GM18858 (cell line): ENCODE results near the gene SNX18.
"Not testable (repeated sequence)": the region's sequence is repeated elsewhere in the genome, so short reads cannot be mapped to it uniquely, and the experiment has no call there.

Source experiments
- ATAC-seq: cut with Tn5 transposase; IDR thresholded peaks from one replicate; pipeline ENCODE4 v1.9.1; 2021; ENCODE audit not compliant: unreplicated experiment

The SNX18 gene

GRCh38 chr5:54518818-54519508 is 1.4 kb downstream of the SNX18 start:
- no peak for ATAC-seq

DNA sequence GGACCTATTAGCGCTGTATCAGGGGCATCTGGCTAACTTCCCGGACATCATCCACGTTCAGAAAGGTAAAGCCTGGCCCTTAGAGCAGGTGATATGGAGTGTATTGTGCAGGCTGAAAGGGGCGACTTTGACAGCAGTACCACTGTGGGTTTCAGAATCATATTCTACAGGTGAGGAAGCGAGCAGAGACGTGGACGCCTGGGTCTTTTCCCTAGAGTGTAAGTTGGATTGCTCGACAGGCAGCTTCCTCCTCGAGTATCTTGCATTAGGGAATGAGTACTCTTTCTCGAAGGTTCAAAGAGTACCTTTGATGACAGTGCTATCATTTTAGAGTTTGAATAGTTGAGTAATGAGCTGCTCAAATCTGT is 1.9 kb downstream of the SNX18 start:
- no peak for ATAC-seq

DNA sequence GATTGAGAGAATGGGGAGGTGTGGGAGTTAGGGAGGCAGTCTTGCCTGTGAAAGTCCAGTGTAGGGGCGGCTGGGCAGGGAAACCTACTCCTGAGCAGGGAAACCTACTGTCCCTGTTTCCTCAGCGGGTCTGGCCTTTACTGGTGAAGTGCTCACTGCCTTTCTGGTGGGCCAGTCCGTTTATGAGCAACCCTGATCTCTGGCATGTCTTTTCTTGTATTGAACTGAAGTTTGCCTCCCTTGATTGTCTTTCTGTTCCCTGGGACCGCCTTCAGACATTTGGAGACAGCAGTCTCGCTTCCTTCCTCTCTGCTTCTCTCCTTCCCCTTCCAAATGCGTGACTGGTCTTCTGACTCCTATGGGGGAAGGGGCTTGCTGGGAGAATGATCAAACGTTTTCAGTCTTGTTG is 2.9 kb downstream of the SNX18 start:
- ATAC-seq = no peak

GRCh38 chr5:54520940-54521339 is 3.4 kb downstream of the SNX18 start:
- no peak for ATAC-seq

DNA sequence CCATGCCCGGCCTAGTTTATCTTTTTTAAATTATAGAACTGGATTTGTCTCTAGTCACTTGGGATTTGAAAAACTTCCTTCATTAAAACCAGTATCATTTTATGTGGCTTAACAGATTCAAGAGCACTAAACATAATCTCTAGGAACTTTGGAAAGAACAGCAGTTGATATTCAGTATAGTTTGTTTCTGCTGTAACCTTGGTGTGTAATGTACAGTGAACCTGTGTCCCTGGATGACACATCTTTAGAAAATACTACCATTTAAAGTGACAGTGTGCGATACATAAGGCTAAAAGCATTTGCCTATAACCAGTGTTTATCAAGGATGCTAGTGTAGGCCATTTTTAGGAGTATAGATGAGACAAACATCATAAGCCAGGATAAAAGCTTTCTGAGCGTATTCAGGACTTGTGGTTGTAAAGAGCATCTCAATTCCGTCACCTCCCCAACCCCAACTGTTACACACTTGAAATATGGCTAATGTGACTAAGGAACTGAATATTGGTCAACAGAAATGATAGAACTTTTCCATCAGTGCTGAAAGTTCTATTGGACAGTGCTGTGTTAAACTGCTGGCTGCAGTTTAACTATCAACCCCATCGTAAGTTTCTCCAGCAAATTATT is 4.4 kb downstream of the SNX18 start:
- no peak for ATAC-seq

DNA sequence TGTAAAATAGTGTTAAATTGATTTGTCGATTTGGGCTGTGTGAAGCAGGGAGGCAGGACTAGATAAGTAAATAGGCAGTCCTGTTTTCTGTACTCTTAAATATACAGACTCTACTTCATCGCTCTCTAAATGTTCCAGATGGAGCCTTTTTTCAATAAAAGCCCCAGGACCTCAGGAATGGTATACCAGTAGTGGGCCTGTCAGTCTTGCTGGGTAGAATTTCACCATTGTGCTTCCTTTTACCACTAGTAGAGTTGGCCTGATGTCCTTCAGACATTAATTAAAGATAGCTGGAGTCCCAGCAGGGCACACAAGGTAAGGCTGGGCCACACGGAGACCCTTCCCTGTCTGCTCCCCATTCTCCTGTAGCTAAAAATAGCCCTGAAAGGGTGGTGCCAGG is 6.0 kb downstream of the SNX18 start:
- no peak for ATAC-seq

- ATAC-seq = no peak
These were observed 6.5 kb downstream of the SNX18 start for GRCh38 chr5:54524082-54524481.

DNA sequence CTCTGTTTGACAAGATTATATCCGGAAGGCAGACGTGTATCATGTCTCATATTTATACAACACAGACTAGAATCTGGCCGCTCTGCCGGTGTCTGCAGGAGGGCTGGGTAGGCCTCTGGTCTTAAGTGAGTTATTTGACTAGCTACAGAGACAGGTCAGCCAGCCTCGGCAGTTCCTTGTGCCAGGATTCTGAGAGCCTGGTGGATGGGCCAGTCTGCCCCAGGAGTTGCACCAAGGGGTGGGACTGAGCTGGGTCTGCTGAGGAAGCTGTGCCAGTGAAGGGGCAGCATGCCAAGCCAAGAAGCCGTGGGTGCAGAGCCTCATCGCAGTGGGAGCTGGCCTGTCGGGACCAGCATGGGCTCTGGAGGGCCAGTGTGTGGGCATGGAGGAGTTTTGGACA is 7.1 kb downstream of the SNX18 start:
- no peak for ATAC-seq

- no peak for ATAC-seq
These were observed 7.7 kb downstream of the SNX18 start for GRCh38 chr5:54525261-54525660.

- no peak for ATAC-seq
These were observed 8.1 kb downstream of the SNX18 start for GRCh38 chr5:54525692-54526091.

DNA sequence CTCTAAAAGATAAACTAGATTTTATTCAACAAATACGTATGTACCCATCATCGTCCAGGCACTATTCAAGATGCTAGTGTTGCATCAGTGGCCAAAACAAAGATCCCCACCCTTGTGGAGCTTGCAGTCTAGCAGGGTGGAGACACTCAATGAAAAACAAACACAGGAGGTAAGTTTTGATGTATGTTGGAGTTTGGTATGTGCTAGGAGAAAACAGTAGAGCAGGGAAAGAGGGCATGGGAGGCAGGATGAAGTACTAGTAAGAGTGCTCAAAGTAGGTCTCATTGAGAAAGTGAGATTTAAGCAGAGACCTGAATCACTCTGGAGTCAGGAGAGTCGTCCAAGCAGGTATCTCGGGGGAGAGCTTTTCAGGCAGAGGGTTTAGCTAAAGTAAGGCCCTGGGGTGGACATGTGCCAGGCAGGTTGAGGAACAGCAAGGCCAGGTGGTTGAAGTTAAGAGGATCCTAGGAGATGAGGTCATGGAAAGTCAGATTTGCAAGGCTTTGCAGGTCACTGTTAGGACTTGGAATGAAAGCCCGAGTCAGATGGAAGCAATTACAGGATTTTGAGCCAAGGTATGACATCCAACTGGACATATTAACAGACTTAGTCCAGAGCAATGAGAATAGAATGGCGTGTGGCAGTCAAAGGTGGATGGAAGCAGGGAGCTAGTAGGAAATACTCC is 9.2 kb downstream of the SNX18 start:
- no peak for ATAC-seq

DNA sequence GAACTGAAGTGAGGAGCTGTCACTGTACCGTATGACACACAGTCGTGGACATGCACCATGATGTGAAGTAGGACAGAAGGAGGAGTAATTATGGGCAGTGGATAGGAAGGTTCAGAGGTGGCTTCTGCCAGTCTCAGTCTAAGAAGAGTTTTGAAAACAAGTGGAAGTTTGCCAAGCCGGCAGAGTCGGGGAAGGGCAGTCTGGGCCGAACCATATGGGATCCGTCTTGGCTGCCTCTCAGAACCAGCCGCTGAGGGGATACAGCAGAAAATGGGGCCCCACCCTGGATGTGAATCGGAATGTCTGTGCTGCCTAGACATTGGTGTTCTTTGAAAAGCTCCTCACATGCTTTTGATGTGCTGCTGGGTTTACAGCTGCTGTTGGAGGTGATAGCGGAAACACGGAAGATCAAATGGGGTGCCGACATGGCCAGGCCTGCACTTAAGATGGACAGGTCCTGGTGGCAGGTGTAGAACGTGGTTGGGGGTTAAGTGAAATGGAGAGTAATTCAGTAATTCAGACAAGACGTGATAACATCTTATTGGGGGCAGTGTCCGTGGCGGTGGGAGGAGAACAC is 11.2 kb downstream of the SNX18 start:
- ATAC-seq = no peak

- ATAC-seq = no peak
These were observed 12.0 kb downstream of the SNX18 start for GRCh38 chr5:54529565-54529964.

DNA sequence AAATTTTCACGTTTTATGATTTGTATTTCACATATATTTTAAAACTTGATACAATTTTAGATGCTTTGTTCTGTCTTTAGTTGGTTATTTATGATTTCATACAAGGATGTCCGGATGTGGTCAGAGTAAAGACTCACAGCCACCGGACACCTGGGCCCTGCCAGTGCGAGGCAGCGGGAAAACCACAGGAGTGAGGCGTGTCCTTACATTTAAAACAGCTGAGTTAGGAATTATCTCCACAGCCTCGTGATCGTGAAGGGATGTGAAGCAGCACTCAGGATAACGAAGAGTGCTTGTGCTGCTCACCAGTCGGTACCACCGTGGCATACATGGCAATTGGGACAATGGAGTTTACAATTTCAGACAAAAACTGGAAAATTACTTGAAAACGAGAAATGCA is 14.0 kb downstream of the SNX18 start:
- no peak for ATAC-seq

- ATAC-seq = no peak
These were observed 16.1 kb downstream of the SNX18 start for GRCh38 chr5:54533541-54534190.

GRCh38 chr5:54534191-54535004 is 16.8 kb downstream of the SNX18 start:
- no peak for ATAC-seq

DNA sequence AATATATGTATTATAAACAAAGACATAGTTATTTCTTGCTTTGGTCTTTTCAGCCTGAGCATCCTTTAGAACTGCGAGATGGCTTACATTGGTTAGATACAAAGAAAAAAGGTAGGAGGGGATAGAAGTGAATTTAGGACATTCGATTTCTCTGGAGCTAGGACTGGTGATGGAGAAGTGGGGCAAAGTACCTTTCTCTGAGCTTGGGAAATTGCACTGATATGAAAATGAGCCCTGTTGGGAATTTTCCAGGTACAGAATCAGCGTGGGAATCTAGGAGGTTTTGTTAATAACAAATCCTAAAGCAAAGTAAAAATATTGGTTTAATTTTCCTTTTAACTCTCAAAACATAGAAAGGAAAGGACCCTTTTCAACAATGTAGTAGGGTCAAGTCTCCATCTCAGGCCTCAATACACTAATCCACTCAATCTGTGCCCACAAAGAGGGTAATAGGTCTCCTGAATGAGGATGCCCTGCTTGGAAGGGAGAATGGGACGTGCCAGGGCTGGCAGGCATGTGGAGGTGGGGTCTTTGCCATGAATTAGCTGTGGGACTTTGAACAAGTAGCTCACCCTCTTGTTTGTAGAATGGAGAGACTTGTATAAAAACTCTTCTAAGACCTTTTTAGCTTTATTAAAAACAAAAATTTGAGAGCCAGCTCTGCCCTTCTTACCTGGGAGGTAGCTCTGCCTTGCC is 17.7 kb downstream of the SNX18 start:
- ATAC-seq = no peak

DNA sequence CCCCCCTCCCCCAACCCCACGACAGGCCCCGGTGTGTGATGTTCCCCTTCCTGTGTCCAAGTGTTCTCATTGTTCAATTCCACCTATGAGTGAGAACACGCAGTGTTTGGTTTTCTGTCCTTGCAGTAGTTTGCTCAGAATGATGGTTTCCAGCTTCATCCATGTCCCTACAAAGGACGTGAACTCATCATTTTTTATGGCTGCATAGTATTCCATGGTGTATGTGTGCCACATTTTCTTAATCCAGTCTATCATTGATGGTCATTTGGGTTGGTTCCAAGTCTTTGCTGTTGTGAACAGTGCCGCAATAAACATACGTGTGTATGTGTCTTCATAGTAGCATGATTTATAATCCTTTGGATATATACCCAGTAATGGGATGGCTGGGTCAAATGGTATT is 18.8 kb downstream of the SNX18 start:
- not testable (repeated sequence) for ATAC-seq

GRCh38 chr5:54536861-54537260 is 19.3 kb downstream of the SNX18 start:
- not testable (repeated sequence) for ATAC-seq

- ATAC-seq = no peak
These were observed 20.2 kb downstream of the SNX18 start for GRCh38 chr5:54537725-54538124.
